Adrenal gland (tissue), 5 donors: ENCODE data around the gene GUCY2F.

Experiments used
- CTCF ChIP-seq, 6 experiments: fragments of 450-650 bp in 4 of 6; fragments of 200-600 bp in 2 of 6; sonication (generic) in 1 of 6; IDR thresholded peaks; 1 replicate in 5 of 6; 2 replicates in 1 of 6; pipeline versions ENCODE4 v1.5.1 to v1.8.0; 2016 to 2021; ENCODE audit warnings: antibody characterized with exemption in 6 of 6, mild to moderate bottlenecking in 2 of 6, moderate library complexity in 1 of 6
- POLR2A ChIP-seq, 2 donors: fragments of 450-650 bp; IDR thresholded peaks; one replicate each; pipeline ENCODE4 v1.6.1; 2017; ENCODE audit warnings: antibody characterized with exemption in 2 of 2, mild to moderate bottlenecking in 2 of 2, moderate library complexity in 1 of 2
- donor health status: DM: no; HTN: no; CAD: no.

- TF ChIP-seq CTCF (IDR thresholded peaks at IDR 0.05) (no peak), POLR2A (IDR thresholded peaks at IDR 0.05) (no peak)
These were observed 92.0 kb downstream of the GUCY2F start for GRCh38 chrX:109389917-109390316.
